ENCODE measurements around the gene GCNT4.

- TF ChIP-seq CTCF (IDR thresholded peaks at IDR 0.05), result no peak
- TF ChIP-seq FOSL2 (IDR thresholded peaks at IDR 0.05; ENCODE audit: borderline replicate concordance, low read depth), result no peak
- no peak for TF ChIP-seq MAX (IDR thresholded peaks at IDR 0.05; ENCODE audit: low read depth)
- no peak for TF ChIP-seq RAD21 (IDR thresholded peaks at IDR 0.05; ENCODE audit: low read length)
- TF ChIP-seq EZH2phosphoT487 (IDR thresholded peaks at IDR 0.05; ENCODE audit: borderline replicate concordance, low read depth), result no peak
- no peak for TF ChIP-seq ZBTB33 (IDR thresholded peaks at IDR 0.05; ENCODE audit: borderline replicate concordance, low read depth)
- TF ChIP-seq NRF1 (IDR thresholded peaks at IDR 0.05; ENCODE audit: low read depth, low read length), result no peak
Measured at GRCh38 chr5:75057561-75057960, 5.2 kb upstream of the GCNT4 start.
